ENCODE results near the gene KCNJ14. TPM values are rescaled to one million over a fixed set of nuclear protein-coding genes. Genes with fewer than 3 reads are reported as not detected.

The KCNJ14 gene
- total RNA-seq, 1 donor from 2014 or later = 1.2 TPM

DNA sequence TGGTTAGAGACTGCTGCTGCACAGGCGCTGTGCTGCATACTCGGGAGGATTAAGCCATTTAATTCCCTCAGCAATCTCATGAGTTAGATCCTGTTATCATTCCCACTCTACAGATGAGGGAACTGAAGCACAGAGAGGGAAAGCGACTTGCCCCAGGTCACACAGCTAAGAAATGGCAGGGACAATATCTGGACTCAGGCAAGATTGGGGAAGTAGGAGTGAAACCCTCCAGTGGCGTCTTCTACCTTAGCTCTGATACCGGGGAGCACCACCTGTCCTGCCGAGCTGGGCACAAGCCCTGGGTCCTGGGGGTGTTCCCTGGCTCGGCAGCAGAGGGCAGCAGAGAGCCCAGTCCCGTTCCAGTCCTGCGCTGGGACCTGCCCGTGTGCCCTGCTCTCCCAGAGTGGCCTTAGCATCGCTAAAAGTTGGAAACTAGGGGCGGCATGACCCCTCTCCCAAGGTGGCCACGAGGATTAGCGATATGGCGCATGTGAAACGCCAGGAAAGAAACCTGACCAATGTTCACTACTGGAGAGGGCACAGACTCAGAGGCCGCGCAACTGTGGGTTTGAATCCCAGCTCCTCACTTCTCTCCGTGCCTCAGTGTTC, 34.3 kb downstream of the KCNJ14 start:
- DNase-seq = no peak

DNA sequence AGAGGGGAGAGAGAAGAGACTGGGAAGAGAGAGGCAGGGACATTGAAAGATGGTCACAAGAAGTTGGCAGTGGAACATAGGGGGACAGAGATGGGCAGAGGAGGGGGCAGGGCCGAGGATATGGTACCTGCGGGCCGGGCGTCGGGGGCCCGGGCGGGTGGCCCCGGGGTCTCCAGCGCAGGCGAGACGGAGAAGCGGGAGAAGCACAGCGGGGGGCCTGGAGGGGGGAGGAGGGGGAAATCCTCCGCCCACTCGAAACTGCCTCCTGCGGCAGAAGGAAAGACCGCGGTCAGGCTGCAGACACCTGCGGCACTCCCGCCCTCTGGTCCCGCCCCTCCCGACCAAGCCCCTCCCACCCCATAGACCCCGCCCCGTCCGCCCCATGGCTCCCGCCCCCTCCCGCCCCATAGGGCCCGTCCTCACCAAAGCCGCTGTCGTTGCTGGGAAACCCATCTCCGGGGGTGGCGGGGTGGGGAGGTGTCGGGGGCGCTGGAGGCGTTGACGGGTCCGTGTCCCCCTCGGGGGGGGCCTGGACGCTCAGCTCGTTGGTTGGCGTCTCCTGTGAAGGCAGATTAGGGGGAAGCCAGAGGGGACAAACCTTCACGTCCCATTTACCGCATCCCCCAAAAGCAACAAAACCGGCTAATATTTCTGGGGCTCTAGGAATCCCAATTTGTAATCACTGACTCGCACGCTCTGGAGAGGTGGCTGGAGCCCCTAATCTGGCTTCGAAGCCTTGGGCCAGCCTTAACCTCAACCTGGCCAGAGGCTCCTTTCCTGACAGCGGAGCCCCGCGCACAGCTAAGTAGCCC, 35.8 kb downstream of the KCNJ14 start:
- no peak for DNase-seq

DNA sequence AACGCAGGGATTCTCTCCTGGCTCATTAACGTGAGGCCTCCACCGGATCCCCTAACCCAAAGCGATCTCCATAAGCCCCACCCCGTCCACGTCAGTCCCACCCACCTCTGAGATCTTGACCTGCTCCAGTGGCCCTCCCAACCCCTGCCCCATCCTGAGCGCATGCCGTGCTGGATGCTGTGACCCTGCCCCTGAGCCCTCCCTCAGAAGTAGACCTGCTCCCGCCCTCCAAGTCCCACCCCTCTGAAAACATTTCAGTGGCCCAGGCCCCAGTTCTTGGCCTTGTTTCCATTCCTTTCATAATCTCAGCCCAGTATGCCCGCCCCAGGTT, 36.4 kb downstream of the KCNJ14 start:
- no peak for DNase-seq

DNA sequence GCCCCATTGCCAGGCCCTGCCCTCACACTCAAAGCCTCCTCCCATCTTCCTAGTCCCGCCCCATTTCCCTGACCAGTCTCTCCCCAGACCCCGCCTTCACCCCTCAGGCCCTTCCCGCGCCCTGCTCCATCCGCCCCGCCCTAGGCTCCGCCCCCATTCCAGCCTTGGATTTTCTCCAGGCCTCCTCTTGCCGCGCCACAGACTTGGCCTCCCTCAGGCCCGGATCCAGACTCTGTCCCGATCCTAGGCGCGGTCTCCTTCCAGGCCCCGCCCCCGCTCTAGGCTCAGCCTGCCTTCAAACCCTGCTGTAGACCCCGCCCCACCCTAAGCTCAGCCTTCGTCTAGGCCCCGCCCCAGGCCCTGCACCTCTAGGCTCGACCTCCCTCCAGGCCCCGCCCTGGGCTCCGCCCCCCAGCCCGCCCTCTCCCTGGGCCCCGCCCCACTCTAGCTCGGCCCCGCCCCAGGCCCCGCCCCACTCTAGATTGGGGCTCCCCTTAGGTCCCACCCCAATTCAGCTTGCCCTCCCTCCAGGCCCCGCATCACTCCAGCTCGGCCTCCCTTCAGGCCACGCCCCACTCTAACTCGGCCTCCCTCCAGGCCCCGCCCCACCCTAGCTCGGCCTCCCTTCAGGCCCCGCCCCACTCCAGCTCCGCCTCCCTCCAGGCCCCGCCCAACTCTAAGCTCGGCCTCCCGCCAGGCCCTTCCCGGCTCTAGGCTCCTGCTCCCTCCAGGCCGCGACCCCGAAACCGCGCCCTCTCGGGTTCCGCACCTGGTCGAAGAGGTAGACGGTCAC, 37.7 kb downstream of the KCNJ14 start:
- DNase-seq = peak; percentile 96

DNA sequence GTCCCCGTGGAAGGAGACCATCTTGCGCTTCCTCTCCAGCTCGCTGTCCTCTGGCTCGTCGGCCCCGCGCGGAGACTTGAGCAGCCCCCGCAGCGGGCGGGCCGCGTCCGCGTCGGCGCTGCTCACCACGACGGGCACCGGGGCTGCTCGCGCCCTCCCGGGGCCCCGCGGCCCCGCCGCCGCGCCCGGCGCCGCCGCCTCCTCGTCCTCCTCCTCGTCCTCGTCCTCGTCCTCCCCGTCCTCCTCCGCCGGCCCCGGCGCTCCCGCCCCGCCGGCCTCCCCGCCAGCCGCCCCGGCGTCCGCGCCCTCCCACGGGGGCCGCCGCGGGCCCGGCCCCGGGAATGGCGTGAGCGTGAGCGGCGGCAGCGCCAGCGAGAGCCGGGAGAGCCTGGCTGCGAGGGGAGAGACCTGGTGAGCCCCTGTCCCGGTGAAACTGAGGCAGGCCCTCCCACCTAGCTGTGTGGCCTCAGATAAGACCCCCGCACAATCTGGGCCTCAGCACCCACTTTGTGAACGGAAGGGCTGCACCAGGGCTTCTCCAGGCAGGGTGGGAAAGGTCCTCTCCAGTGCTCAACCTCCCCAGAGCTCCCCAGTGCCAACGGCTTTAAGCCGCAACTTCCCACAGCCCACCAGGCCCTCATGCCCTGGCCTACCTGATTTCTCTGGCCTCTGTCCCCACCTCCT, 38.5 kb downstream of the KCNJ14 start:
- no peak for DNase-seq

DNA sequence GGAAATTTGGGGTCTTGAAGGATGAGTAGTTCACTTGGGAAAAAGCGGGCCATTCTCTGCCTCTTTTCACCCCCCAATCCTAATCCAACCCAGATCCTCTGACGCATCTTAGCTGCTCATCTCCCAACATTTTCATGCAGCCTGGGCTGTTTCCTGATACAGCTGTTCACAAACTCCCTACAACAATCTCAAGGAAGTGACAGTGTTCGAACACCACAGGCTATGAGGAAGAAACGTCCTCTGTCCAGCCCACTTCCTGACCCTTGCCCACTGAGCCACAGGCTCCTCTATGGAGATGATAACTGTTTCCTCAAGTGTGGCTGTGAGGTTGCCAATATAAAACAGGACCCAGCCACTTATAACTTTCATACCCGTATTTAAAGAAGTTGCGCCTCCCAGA, 40.0 kb downstream of the KCNJ14 start:
- DNase-seq = no peak

DNA sequence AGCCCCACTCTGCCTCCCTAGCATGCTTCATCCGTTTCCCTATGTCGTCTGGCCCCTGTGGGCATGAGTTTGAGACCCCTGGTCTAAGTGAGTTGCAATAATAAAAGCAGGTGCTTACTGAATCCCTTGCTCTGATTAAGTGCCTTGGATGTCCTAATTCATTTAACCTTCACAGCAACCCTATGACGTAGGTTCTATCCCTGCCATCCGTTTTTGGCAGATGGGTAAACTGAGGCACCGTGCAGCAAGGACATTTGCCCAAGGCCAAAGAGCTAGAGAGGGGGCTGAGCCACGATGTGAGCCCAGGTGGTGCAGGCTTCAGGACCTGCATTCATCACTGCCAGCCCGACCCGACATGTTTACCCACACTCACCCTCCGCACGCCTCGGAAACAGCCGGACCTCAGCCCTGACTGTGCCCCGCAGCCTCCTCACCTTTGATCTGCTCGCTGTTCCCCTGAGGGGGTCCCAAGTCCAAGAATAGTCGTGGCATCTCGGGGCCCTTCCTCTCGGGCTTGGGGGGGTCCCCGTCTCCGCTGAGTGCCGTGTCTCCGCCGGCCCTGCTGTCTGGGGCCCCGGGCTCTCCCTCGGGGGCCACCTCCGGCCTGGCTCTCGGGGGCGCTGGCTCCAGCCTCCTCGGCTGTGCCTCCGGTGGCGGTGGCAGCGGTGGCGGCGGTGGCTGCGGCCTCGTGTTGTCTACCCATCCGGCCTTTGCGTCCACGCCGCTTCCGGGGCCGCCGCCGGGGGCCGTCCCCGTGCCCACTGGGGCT, 41.8 kb downstream of the KCNJ14 start:
- no peak for DNase-seq

DNA sequence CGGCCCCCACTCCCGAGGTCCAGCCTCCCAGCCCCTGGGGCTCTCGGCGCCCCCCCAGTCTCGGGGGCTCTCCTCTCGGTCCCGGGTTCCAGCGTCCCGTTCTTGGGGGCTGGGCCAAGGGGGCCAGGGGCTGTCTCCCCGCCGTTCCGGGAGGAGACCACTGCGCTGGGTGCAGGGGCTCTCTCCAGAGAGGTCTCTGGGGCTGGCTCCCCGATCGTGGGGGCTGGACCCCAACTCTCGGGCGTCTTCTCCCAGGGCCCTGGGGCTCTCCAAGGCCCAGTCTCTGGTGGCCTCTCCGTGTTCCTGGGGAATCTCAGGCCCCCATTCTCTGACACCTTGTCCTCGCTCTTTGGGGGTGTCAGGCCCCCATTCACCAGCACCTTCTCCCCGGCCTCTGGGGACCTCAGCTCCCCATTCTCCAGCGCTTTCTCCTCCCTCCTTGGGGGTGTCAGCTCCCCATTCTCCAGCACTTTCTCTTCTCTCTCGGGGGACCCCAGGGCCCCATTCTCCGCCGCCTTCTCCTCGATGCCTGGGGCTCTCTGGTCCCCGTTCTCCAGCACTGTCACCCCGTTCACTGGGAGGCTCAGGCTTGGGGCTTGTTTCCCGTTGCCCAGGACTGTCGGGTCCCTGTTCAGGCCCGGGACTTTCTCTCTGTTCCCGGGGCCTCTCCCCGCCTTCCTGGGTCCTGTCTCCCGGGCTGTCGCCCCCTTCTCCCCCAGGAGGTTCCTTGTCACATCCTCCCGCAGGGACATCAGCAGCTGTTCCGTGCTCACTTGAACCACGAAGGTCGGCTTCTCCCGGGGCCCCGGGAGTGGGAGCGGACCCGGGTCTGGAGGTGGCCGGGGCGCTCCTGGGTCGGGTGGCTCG, 42.6 kb downstream of the KCNJ14 start:
- DNase-seq = no peak

DNA sequence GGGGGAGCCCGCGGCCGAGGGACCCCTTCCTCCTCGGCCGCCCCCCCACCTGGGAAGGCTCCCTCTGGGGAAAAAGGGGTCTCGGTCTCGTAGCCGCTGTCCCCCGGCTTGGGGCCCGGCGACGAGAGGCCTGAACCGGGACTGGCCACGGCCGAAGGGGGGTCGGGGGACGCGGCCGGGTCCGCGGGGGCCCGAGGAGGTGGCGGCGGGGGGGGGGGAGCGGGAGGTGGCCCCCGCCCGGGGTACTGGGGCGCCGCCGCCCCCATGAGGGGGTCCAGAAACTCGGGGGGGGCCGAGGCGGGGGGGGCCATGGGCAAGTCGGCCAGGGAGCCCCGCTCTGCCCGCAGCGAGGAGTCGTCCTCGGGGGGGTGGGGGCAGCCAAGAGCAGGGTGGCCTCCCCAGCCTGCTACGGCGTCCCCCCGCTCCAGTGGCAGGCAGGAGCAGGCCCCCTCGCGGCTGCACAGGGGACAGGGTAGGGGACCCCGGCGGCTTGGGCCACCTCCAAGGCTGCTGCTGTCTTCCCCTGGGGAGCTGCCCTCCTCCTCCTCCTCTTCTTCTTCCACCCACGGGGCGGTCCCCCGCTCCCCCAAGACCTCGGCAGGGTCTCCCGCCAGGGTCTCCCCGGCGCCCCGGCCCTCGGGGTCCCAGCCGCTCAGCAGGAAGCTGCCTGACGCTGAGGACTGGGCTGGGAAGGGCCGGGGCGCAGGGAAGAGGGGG, 43.4 kb downstream of the KCNJ14 start:
- DNase-seq = no peak

DNA sequence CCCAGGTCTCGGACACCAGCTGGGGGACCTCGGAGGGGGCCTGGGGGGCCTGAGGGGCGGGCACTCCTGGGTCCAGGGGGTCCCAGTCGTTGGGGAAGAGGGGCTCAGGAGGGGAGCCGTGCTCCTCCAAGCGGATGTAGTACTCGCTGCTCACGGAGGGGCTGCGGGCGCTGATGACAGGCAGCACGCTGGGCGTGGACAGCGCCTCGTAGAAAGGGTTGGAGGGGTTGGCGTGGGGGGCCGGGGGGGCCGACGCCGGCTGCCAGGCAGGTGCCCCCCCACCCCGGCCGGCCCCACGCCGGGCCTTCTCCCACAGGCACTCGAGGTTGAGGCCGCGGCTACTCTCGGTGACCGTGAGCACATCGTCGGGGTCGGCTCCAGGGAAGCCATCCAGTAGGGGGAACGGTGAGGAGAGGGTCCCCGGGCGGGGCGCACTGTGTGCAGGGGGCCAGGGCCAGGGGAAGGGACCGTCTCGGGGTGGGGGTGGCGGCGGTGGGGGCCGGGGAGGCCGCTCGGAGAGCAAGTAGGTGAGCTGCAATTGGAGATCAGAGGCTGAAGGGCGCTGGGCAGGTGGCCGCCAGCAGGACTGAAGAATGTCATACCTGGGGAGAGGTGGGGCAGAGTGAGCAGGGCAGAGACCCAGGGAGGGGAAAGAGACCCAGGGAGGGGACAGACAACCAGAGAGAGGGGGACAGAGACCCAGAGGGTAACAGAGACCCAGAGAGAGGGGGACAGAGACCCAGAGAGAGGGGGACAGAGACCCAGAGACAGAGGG, 44.1 kb downstream of the KCNJ14 start:
- DNase-seq = no peak

DNA sequence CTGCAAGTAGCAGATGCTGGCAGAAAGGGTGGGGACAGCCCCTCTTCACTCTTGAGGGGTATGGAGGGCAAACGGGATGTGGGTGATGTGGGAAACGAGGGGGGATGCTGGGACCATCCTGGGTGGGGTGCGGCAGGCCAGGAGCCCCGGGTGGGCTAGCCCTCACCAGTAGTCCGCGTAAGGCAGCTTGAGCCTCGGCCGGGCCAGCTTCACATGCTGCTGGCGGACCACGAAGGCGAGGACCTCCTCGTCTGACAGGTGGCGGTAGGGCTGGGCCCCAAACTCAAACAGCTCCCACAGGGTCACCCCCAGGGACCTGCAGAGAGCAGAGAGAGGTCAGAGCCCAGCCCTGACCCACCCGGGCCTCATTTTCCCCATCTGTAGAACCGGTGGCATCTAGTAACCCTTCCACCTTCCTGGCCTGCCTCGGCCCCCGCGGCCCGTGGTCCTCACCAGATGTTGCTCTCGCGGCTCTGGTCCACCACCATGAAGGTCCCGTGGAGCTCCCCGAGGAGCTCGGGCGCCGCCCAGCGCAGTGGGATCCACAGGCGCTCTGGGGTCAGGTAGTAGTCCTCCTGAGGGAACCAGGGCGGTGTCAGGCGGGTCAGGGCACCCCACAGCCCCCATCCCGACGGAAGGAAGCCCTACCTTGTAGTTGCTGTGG, 45.6 kb downstream of the KCNJ14 start:
- no peak for DNase-seq

DNA sequence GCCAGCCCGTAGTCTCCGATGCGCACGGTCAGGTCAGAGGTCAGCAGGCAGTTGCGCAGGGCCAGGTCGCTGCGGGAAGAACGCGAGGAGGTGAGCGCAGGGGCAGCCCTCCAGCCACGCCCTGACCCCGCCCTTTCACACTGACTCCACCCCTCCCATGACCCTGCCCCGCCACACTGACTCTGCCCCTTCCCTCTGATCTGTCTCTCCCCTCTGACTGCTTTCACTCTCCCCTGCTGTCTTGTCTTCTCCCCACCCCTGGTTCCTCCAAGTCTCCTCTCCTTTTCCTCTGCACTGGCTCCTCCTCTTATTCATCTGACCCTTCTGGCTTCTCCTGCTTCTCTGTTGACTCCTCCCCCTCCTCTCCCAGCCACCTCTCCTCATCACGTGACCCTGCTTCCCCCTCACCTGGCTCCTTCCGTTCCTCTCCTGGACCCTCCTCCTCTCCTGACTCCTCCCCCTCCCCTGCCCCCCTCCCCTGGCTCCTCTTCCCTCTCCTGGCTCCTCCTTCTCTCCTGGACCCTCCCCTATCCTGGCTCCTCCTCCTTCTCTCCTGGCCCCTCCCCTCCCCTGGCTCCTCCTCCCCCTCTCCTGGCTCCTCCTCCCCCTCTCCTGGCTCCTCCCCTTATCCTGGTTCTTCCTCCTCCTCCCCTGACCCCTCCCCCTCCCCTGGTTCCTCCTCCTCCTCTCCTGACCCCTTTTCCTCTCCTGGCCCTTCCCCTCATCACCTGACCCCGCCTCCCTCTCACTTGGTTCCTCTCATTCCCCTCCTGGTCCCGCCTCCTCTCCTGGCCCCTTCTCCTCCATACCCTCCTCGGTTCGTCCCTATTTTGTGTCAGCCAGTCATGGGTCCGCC, 46.3 kb downstream of the KCNJ14 start:
- DNase-seq = no peak

DNA sequence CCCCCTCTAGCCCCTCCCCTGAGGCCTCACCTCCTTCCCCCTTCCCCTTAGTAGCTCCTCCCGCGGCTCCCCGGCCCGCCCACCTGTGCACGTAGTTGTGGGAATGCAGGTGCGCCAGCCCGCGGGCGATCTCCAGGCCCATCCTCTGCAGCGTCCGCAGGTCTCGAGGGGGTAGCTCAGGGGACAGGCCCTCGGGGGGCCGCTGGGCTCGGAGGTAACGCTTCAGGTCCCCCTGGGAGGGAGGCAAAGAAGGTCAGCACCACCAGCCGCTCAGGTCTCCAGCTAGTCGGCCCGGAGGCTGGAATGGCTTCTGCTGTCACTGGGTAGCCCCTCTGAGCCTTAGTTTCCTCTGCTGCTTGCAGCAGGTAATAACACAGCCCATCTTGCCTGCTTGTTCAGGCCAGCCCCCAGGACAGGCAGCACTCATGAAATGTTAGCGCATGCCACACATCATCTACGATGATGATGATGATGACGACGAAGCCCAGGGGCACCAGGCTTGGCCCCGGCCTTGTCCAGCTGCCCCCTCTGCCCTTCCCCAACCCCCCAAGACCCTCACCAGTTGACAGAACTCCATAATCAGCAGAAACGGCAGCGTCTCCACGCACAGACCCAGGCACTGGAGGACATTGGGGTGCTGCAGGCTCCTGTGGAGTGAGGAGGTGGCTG, 47.1 kb downstream of the KCNJ14 start:
- no peak for DNase-seq

DNA sequence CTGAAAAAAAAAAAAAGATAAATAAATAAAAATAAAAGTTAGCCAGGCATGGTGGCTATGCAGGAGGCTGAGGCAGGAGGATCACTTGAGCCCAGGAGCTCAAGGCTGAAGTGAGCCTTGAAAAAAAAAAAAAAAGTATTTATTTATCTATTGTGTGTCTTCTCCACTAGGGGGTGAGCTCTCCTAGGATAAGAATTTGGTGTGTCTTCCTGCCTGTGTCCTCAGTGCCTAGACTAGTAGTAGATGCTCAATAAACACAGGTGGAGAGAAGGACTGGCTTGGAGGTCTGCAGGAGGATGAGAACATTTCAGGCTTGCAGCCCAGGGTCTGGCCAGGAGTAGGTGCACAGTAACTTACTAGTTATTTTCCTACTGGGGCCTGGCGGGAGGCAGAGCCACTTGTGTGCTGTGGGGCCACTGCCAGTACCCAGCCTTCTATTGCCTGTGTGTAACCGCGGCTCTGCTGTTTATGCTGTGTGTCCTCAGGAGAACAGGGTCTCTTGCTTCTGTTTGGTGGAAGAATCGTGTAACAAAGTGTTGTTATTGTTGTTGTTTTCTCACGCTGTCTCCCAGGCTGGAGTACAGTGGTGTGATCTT, 50.9 kb downstream of the KCNJ14 start:
- DNase-seq = no peak

DNA sequence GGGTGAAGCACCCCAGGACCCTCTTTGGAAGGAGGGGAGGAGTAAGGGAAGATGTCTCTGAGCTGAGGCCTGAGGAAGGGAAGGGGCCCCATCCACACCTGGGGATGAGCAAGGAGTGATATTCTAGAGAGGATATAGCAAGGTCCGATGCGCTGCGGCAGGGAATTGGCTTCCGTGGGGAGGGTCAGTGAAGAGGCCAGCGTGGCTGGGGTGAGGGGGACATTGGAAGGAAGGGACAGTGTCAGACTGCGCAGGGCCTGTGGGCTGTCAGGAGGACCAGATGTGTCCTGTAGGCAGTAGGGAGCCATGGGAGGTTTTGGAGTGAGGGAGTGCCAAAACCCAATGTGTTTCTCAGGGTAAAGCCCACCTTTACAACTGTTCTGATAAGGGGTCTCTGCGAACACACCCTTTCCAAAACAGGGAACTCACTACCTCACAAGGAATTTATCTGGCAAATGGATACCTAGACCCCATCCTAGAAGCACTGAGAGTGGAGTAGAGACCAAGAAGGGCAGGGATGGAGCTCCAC, 52.6 kb downstream of the KCNJ14 start:
- DNase-seq = no peak

DNA sequence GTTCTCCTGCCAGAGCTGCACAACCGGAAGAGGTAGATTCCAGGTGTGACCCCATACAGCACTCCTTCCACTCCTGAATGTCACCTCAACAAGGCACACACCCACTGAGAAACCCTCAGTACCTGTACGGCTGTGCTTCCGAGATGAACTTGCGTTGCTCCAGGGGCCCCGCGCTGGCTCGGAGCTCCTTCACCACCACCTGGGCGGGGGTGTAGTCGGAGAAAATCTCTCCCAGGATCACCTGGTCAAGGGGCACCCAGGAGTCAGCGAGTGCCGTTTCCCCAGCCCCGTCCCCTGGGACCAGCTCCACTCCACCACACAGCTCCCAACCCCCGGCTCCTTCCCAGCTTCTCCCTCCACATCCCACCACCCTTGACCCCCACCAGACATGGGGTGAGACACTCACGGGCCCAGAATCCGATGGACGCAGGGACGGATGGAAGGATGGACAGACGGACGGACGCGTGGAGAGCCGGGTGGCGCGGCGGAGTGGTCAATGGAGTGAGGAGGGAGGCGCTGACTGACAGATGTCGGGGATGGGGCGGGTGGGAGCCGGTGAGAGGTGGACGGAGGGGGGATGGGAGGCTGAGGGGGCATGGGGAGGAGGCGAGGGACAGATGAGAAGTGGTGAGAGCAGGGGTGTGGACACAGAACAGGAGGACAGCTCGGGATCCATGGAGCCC, 53.5 kb downstream of the KCNJ14 start:
- DNase-seq = no peak

Data from skin of body (tissue), 2 donors.